ENCODE results near the gene NCOA7.
A peak's percentile ranks its signal among the peaks of the same experiment; 100 is the strongest.
"Not testable (repeated sequence)": the region's sequence is repeated elsewhere in the genome, so short reads cannot be mapped to it uniquely, and the experiment has no call there.

NCOA7 gene

DNA sequence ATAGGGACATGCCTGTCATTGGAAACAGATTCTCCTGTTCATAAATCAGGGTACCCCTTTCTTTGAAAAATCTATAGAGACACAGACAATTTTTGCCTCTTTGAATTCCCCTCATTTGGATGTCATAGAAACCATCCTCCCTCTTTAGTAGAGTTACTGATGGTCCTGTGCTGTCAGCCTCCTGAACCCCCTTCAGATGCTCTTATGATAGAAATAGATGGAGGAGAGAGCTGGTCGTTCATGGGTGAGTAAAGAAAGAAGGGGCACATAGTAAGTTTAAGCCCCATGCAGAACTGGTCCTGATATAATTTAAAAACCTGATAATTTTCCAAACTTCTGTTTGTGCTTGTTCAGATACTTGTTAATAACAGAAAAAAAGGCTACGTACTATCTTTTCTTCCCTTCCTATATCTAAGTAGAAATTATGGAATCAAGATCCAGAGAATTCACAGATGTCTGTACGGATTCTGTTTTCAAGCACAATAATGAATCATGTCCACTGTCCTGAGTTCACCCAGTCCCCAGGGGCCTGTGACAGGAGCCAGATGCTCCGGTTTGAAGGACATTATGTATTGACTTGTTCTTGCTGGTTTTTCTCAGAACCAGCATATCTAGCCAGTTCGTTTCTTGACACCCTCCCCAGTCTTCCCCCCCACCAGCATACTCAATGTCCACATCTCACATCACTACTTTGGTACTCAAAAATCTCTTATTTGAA, 78.1 kb downstream of the NCOA7 start:
- no peak for DNase-seq

DNA sequence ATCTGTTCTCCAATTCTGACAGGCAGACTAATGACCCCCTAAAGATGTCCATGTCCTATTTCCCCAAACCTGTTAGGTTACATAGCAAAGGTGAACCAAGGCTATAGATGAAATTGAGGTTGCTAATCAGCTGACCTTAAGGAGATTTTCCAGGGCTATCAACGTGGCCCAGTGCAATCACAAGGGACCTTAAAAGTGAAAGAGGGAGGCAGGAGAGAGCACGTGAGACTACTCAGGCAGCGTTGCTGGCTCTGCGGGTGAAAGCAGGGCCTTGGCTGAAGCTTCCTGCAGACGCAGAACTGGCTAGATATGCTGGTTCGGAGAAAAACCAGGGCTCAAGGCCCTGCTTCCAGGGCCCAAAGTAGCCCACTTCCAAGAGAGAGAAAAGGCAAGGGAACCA, 78.7 kb downstream of the NCOA7 start:
- DNase-seq, result no peak

DNA sequence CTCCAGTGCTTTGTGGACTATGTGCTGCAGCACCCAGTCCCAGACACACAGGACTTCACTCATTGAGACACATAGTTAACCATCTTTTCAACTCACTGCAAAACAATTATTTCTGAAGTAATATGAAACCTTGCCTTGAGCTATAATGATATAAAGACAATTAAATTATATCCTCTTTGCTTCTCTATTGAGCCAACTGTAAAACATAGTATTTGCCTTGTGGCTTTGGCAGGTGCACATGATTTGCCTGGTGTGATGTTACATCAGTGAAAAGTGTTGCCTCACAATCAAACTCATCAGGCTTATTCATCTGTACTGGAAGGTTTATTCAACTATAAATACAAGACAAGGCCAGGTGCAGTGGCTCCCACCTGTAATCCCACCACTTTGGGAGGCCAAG, 80.6 kb downstream of the NCOA7 start:
- no peak for DNase-seq

DNA sequence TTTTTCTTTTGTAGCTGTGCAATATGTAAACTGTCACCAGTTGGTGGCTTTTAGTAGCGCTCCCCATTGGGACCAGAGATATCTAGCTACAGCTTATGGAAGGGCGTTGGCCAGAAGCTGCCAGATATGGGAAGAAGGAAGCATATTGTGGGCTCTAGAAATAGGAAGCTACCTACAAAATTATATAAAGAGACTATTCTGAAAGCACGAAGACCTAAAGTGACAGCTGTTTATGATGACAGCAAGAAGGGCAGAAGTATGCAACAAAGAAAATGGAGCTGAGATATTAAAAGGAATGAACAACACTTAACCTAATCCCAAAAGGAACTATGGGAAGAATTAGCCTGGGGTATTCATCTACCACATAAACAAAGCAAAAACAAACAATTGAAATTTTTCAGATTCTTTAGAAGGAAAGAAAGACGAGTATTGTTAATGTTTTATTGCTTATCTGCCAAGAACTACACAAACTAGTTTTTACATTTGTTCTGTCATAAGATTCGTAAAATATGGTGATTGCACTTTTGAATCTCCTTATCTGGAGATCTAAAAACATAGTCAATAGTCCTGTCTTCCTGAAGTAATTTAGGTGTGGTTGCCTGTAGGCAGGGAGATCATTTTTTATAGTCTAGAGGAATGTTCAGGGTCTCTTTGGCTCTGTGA, 81.6 kb downstream of the NCOA7 start:
- DNase-seq, result no peak

DNA sequence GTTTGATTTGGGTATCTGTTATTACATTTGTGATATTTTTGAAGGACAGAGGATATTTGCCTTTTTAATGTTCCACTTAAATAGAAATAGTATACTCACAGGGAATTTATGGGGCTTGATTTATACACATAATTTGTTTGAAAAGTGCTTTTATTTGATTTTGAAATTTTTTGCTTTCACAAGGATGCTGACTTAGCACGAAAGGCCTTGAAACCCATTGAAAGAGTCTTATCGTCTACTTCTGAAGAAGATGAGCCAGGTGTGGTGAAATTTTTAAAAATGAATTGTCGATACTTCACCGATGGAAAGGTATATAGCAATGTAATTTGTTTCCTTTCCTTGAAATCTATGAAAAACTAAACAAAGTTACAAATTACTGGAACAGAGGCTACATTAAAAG, 91.5 kb downstream of the NCOA7 start:
- no peak for DNase-seq

DNA sequence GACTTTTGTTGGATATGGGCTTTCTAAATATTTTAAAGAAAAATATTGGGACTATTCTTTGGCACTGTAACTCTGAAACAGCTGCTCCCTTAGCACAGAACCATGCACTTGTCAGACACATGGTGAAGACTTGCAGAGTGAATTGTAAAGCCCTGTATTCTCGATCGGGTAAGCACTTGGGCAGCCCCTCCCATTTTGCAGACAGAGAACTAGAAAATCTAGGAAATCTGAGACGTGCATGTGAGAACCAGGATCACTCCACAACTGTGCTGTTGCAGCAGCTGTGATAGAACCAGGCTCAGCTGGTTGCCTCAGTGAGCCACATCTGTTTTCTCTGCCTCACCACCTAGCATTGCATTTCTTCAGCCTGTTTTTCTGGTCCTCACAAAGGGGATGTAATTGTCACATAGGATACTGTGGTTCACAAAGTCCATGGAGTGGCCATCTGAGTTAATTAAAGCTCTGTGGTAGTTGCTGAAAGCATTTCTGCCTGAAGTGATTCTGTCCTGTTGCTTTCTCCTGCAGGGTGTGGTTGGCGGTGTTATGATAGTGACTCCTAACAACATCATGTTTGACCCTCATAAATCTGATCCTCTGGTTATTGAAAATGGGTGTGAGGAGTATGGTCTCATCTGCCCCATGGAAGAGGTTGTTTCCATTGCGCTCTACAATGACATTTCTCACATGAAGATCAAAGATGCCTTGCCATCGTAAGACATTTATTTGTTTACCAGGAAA, 94.0 kb downstream of the NCOA7 start:
- DNase-seq, result no peak

DNA sequence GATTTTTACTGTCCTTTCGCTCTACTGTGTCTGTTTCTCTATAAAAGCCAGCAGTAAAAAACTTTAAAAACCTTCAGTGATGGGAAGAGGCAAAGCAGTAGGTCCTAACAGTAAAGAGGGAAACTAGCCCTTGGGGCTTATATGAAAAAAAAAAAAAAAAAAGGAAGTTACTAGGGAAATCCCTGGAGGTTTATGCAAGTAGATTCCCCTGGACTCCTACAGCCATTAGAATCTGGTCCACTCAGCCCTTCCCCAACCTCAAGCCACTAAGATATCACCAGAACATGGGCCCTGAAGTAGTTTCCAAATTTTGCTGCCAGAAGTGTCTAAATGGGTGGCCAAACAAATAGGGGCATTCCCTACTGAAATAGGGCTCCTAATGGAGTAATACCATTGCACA, 95.3 kb downstream of the NCOA7 start:
- peak; percentile 80 to 87 (median 80) for DNase-seq

DNA sequence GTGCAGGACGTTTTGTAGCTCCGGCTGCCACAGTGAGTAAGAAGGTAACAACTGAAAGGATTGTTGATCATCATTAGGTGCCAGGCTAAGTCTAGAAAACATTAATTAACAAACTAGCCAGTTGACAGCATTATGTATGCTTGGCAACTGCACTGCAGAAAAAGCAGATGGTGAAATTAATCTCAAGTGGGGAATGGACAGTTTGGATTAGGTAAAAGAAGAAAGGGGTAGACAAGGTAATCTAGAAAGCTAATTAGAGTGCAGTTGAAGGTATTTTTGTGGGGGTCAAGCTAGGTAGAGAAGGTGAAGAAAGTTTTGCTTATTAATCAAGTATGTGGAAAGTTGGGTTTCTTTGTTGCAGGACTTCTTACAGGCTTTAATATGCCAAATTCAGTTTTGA, 96.2 kb downstream of the NCOA7 start:
- no peak for DNase-seq

DNA sequence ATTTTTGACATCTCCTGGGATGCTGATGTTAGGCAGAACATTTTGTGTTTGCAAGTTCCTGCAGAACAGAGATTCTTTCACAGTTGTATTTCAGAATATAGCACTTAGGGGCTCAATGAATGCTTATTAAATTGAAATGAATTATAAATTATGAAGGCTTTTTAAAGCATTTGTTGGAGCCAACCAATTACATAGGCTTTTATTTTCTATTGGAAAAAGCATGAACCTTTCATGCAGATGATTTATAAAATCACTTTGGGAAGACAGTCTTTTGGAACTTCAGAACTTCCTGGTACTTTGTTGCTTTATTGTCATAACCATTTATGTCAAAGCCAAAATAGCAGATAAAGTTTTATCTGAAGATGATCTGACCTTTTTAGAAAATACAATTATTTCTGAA, 96.6 kb downstream of the NCOA7 start:
- DNase-seq, result no peak

DNA sequence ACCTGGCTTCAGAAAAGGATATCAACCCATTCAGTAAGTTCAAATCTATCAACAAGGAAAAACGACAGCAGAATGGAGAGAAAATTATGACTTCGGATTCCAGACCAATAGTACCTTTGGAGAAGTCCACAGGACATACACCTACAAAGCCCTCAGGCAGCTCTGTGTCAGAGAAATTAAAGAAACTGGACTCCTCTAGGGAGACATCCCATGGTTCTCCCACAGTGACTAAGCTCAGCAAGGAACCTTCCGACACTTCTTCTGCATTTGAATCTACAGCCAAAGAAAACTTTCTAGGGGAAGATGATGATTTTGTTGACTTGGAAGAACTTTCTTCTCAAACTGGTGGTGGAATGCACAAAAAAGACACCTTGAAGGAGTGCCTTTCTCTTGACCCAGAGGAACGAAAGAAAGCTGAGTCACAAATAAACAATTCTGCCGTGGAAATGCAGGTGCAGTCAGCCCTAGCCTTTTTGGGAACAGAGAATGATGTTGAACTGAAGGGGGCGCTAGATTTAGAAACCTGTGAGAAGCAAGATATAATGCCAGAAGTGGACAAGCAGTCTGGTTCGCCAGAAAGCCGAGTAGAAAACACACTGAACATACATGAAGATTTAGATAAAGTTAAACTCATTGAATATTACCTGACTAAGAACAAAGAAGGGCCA, 98.4 kb downstream of the NCOA7 start:
- peak; percentile 56 to 61 (median 57) for DNase-seq

DNA sequence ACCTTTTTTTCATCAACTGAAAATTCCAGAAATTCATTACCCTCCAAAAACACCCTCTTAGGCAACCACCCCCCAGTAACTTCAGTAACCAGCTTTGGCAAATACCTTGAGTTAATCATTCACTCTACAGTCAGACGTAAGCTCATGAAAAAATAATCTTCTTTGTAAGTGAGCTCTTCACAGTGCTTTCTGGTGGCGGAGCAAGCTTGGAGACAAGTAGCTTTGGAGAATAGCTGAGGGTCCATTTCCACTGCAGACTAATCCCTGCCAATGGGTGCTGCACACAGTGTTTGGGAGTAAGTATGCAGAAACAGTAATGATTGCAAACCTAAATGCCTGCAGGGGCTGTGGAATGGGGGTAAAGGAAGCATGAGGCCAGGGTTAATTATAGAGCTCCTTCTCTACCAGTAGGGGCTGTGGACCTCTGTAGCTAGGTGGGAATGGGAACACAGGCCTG, 109.0 kb downstream of the NCOA7 start:
- no peak for DNase-seq

DNA sequence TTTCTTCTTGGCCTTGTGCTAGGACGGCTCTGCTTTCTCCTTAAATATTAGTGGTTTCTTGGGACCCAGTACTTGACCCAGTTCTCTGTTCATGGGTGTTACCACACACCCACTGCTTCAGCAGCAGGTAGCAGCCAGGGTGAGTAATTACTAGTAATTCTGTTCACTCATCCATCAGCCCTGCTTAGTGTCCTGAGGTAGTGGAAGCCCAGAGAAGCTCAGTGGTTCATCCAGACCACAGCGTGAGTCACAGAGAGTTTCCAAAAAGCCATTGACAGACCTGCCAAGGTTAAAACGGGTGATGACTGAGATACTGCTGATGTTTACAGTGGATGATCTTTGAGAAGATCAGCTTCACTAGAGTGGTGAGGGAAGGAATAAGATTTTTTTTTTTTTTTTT, 114.1 kb downstream of the NCOA7 start:
- no peak for DNase-seq

DNA sequence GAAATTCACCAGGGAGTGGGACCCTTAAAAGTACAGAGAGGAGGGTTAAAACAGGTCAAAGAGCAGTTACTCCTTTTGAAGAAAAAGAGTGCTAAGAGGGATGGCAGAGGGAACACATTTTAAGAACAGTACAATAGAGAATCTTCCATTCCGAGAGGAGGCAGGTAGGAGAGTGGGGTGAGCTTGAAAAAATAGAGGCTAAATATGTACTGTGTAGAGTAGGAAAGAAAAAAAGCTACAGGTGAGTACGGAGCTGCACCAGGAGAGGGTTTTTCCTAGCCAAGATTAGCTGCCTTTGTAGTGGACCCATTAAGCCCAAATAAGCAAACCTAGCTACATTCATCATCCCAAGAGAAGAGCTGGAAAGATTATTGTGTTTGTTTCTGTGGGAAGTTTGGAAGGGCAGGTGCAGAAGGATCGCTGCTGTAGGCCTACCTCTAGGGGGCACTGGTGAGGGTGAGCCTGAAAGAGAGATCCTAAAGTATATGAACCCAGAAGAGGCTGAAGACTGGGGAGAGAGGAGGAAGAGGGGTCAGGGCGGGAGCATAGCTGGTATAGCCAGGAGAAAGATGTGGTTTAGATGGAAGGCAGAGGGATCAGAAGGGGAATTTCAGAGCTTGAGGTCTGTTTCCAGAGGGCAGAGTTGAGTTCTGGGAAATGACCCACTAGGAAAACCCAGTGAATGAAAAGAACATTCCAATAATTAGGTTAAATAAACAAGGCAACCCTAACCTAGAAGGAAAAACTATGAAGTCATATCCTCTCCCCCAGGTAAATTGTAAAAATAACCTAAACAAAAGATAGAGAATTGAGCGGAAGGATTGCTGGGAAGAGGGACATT, 115.6 kb downstream of the NCOA7 start:
- peak; percentile 70 to 84 (median 70) for DNase-seq

DNA sequence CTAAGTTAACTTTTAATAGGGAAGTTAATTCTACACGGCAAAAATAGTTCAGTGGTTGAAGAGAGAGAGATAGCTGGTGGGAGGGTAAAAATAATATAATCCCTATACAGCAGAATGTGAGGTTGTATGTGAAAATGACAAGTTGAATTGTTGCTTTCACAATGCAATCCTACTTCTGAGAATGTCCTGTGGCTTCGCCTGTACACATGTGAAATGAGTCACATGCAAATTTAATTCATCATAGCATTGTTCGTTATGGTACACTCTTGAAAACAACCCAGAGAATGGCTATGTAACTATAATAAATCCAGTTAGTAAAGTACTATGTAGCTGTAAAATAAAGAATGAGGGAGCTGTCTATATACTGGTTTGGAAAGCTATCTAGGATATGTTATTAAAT, 119.8 kb downstream of the NCOA7 start:
- peak; percentile 25 to 82 (median 63) for DNase-seq

DNA sequence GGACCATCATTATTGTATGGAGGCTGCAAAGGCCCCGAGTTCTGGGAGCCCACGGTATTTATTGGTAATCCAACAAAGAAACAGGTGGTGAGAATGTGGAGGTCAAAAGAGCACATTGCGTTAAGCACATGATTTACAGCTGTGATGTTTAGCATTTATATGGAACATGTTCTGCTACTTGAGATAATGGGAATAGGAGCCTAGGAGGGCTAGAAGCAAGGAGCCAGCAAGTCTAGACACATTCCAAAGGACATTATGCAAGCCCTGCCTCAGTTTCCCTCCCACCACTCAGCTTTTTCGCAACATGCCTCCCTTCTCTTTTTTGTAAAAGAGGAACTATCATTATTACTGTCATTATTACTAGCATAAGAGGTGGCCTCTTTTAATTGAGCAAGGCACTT, 120.3 kb downstream of the NCOA7 start:
- peak in 1 of 3 donors; percentile 6 for DNase-seq

DNA sequence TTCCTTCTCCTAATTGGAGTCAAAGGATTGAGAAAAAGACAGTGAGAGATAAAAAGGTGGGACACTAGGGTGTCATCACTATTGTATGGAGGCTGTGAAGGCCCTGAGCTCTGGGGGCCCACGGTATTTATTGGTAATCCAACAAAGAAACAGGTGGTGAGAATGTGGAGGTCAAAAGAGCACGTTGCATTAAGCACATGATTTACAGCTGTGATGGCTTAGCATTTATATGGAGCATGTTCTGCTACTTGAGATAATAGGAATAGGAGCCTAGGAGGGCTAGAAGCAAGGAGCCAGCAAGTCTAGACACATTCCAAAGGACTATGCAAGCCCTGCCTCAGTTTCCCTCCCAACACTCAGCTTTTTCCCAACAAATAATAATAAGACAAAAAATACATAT, 121.7 kb downstream of the NCOA7 start:
- not testable (repeated sequence) for DNase-seq

DNA sequence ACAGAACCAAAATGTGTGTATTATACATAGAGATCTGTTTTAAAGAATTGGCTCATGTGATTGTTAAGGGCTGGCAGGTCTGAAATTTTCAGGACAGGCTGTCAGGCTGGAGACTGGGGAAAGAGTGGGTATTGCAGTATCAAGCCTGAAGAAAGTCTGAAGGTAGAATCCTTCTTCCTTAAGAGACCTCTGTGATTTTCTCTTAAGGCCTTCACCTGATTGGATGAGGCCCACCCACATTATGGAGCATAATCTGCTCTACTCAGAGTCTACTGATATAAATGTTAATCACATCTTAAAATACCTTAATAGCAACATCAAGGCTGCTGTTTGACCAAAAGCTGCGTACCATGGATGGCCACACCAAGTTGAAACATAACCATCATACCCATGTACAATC, 122.4 kb downstream of the NCOA7 start:
- DNase-seq, result no peak

DNA sequence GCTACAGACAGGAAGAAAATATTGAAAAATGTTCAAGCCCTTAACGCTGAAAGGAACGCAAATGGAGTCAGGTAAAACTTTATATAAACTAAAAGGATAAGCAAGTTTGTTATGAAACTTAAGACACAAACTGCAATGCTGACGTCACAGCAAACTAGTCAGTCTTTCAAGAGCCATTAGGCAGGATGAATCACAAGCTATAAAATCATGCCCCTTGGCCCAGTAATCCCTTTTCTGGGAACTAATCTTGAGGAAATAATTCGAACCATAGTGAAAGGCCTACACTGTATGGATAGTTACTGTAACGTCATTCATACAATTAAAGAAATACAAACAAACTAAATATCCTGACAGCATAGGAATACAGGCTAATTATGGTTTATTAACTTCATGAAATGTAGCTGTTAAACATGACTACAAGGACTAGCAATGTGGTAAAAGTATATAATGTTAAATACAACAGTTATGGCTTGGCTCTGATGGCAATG, 123.1 kb downstream of the NCOA7 start:
- peak in 2 of 3 donors; percentile 21 to 42 for DNase-seq

DNA sequence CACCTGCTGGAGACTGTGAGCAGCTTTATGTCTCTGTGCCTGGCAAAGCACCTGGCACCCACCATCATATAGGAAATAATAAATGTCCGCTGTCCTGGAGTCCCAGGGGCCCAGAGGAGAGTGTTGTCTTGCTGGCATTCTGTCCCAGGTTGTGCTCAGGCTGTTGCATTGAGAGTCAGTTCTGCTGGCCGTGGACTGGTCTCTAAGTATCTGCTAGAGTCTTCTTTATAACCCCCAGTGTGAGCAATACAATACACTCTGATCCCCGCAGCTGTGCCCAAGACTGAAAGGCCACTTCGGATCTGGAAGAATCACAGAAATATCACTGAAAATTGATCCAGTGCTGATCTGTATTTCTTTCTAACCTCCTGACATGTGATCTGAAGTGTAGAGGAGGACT, 127.5 kb downstream of the NCOA7 start:
- DNase-seq, result no peak

DNA sequence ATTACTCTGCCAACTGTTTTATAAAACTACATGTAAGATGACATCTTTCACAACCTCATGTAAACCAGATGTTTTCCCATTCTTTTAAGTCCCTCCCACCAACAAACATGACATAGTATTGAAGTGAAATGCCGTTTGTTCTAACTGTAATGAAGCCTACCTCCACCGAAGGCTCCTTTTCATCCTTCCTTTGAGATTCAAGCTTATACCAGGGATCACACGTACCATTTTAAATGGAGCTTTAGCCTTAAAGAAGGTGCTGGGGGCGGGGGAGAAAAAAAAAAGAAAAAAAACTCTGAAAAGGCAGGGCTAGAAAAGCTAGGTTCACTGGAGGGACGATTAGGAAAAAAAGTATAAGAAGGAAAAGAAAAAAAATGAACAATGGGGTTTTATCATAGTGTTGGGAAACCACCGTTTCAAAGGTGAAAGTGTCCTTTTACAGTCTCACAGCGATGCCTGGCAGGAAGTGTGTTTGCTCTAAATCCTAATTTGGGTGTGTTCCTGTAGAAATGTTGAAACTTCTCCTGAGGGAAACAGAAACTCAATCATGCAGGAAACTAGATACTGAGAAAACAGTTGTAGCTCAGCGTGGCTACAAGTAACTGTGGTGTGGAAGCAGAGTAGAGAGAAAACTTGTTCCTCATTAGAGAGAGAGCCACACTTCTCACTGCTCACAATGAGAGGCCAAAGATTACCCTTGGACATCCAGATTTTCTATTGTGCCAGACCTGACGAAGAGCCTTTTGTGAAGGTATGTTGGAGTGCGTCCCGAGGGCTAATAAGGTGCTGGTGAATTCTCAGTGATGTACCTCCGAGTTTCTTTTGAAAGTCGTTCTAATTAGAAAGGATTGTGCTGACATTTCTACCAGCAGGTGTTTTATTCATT, 128.2 kb downstream of the NCOA7 start:
- DNase-seq, result peak; percentile 78 to 96 (median 83)

DNA sequence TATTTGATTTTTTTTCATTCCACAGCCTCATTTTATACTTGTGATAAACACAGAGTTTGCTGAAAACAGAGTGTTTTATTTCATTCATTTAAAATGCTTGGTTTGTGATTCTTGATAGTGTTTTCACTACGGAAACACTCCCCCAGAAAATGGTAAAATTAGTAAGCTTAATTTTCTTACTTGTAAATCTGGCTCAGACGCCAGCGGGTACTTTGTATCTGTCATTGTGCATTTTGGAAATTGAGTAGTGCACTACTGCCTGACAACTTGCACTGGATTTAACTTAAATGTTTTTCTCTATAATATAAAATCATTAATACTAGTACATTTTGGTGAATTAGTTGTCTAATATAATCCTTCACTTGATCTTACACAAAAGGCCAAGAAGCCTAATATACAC, 128.9 kb downstream of the NCOA7 start:
- no peak for DNase-seq
